GM18873 (cell line): Measurements from ENCODE around the gene SUN5.

ENCODE experiments used
- ATAC-seq: cut with Tn5 transposase; IDR thresholded peaks from one replicate; pipeline ENCODE4 v1.9.1; 2021; ENCODE audit warnings: mild to moderate bottlenecking, moderate library complexity, moderate number of reproducible peaks; ENCODE audit not compliant: unreplicated experiment, low FRiP score

Gene SUN5

DNA sequence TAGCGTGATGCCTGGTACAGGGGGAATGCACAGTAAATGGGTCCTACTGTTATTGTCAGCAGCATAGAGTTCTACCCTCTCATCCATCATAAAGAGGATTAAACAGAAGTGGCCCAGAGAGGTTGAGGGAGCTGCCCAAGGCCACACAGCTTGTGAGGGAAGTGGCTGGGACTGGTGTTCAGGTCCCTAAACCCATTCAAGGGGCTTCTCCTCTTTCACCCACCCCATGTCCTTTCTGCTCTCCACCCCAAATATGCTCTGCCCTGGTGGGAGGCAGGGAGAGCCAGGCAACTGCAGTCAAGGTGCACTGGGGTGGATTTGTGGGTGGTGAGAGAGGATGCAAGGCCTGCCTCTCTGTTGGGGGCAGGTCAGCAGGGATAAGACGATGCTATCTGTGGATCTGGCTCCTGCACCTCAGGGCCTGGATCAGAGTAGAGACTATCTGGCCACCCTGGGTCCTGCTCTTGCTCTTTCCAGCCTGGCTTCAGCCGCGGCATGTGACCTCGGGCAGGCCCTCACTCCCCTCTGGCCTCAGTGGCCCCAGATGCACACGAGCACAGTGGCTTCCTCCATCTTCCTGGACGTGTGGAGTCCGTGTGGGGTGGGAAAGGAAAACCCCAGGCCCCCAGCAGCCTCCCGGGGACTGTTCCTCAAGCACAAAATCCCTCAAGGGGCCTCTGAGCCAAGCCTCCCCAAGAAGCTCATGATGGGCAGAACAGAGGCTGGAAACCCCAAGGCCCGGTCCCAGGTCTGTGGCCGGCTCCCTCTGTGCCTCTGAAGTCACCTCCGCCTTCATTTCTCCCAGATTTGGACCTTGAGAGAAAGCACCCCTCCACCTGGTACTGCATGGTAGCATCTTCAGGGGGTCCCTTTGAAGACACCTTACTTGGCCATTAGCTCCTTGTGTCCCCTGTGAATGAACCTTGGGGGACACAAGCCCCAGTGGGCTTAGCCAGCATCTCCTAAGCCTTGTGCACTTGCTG lies 23.8 kb upstream of the SUN5 start:
- ATAC-seq: no peak

- ATAC-seq: no peak
Measured at GRCh38 chr20:33026779-33027759, 22.8 kb upstream of the SUN5 start.

DNA sequence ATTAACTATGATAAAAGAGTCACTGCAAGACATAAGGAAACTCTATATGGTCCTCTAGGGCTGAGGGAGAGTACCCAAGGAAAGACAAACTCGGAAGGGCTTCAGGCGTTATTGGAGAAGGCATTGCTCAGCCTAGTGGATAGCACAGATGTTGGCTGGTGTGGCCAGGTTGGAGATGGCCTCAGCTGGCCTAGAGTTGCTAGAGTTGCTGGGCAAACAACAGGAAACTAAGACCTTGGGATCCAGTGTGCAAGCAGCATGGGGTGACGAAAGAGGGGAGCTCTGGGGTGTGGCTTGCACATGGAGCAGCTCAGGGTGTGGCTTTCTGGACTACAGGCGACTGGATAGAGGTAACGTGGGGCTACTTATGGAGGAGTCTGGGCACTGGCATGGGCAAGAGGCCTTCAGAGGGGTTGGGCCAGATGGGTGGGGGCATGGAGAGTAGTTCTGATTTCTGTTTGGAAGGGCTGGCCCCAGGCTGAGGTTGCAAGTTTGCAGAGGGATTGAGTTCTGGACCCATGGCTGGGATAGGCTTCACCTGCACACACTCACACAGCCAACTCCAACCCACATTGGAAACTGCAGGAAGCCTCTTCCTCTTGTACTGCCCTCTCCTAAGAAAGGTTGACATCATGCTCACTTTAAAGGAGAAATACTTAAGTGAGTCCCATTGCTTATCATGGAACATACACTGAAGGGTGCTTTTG lies 22.0 kb upstream of the SUN5 start:
- no peak for ATAC-seq

DNA sequence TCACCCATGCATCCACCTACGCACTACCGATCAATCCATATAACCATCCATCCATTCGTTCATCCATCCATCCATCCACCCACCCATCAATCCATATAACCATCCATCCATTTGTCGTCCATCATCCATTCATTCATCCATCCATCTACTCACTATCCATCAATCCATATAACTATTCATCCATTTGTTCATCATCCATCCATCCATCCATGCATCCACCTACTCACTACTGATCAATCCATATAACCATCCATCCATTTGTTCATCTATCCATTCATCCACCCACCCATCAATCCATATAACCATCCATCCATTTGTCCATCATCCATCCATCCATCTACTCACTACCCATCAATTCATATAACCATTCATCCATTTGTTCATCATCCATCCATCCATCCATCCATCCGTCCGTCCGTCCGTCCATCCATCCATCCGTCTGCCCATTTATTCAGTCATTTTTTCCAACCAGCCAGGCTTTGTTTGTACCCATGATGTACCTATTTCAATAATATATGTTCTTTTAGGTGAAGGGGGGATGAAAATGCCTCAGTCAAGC lies 21.2 kb upstream of the SUN5 start:
- no peak for ATAC-seq

- no peak for ATAC-seq
Measured at GRCh38 chr20:33024609-33025317, 20.5 kb upstream of the SUN5 start.

GRCh38 chr20:33024243-33024560 lies 20.0 kb upstream of the SUN5 start:
- no peak for ATAC-seq

DNA sequence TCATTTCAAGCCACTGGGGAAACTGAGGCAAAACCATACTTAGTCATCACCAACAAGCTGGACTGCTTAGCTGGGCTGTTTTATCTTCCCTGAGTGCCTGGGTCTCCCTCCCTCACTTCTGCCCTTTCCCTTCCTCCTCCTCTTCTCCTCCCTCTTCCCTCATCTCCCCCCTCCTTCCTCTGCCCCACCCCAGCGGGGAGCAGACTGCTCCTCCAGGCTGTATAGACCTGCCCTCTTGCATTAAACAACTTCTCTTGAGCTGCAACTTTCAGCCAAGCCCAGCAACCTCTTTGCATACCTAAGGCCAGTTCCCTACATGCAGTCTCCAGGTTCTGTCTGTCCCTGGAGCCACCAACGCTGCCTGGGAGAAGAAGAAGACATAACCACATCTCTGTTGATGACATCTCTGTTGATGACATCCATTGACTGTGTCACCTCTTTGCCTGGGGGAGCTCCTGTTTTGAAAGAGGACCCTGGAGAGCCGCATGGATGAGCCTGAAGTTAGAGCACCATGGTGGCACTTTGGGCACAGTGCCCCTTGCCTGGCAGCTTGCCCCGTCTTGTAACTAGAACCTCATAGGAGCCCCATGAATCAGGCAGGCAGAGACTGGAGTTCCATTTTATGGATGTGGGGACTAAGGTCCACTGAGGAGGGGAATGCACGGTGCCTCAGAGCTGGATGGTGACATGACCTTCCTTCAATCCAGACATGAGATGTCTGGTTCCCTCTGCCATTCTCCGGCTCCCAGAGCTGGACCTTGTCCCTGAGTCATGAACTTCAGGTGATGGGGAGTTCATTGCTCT lies 19.4 kb upstream of the SUN5 start:
- no peak for ATAC-seq

- no peak for ATAC-seq
Measured at GRCh38 chr20:33022694-33023438, 18.6 kb upstream of the SUN5 start.

- no peak for ATAC-seq
Measured at GRCh38 chr20:33022289-33022688, 18.1 kb upstream of the SUN5 start.

GRCh38 chr20:33021879-33022278 lies 17.6 kb upstream of the SUN5 start:
- ATAC-seq: no peak

GRCh38 chr20:33020278-33021161 lies 16.3 kb upstream of the SUN5 start:
- ATAC-seq: no peak

GRCh38 chr20:33019465-33020277 lies 15.4 kb upstream of the SUN5 start:
- no peak for ATAC-seq

DNA sequence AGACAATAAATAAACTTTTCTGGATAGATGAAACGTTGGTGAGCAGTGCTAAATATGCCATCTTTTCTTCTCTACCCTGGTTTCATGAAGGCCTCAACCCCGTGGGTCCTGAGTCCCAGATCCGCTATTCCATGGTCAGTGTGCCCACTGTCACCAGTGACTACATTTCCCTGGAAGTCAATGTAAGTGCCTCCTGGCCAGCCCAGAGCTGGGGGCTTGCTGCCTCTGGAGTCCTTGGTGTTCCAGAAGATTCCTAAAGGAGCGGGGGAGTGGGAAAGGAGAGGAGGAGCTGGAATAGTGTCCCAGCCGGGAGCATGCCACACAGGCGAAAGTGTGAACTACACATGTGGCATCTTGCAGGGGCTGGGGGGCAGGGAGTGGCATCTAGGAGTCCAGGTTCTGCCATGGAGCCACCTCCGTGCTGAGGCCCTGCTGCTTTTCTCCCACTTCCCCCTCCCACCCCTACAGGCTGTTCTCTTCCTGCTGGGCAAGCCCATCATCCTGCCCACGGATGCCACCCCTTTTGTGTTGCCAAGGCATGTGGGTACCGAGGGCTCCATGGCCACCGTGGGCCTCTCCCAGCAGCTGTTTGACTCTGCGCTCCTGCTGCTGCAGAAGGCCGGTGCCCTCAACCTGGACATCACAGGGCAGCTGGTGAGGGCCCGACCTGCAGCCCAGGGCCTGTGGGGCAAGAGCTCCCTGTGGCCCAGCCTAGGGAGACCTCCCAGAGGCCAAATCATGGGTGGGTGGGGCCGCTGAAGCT lies 14.1 kb upstream of the SUN5 start:
- ATAC-seq: no peak

GRCh38 chr20:33017542-33017941 lies 13.3 kb upstream of the SUN5 start:
- ATAC-seq: no peak

- no peak for ATAC-seq
Measured at GRCh38 chr20:33016581-33017109, 12.4 kb upstream of the SUN5 start.
